NCI-H1092 (cell line): ENCODE data around the gene PCSK6.
"Not testable (repeated sequence)": the region's sequence is repeated elsewhere in the genome, so short reads cannot be mapped to it uniquely, and the experiment has no call there.

ENCODE experiments used
- DNase-seq: peaks from one replicate; lab custom pipeline; 2025; lab: John Stamatoyannopoulos, UW

PCSK6 gene

DNA sequence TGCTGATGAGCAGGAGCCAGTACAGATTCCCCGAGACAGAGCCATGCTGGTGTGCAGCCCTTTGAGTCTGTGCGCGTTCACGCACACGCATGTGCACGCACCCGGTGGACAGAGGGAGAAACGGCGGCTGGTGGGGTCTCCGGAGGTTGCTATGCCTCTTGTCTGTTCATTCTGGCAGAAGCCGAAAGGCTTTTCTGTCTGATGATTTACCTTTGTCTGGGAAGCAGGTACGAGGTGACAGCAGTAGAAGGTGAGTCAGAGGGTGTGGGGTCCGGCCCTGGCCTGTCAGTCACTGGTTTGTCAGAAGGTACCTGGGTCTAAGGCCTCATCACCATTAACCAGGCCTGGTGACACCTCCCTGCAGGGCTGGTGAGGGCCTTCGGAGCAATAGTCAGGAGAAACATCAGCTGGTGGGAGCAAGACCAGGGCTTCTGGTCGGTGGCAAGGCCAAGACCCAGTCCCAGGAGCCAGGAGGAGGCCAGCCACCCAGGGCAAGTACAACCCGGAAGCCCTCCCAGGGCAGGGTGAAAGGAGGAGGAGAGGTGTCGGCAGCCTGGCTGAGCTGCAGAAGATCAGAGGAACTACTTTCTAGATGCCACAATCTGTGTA, 7.5 kb downstream of the PCSK6 start:
- no peak for DNase-seq

DNA sequence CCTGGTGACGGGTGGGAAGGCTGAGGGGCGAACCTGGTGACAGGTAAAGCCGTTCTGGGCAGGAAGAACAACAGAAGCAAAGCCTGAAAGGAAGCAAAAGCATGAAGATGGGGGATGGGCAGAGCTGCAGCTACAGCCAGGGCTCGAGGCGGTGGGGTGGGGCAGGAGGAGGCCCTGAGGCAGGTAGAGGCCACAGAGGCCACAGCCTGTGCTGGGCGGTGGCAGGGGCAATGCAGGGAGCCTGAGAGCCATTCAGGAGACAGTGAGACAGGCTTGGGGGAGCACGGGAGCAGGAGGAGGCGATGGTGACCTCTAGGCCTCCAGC, 8.2 kb downstream of the PCSK6 start:
- no peak for DNase-seq

DNA sequence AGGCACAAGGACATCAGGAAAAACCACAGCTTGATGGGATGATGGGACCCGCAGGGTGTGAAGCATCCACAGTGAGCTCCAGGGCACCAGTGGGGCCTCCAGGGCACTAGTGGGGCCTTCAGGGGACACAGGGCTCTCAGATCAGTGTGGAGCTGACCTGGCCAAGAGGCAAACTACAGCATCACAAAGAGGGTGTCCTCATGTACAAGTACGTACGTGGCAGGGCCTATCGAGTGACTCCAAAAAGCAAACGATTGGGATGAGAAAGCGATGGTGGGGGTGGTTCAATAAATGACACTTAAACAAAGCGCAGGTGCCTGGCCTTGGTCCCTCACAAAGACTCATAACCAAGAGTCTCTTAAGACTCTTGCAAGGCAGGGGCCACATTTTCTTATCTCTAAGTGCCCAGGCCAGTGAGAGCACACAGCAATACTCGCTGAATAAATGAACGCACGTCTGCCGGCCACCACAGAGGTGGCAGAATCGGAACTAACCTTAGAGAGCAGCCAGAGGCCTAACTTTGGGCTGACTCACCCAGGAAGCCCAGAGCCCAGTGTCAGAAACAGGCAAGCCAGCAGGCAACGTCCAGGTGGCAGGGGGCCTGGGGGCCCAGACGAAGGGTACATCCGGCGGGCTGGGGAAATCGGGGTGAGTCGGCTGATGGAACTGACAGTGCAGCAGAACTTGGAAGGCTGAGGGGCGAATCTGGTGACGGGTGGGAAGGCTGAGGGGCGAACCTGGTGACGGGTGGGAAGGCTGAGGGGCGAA, 8.7 kb downstream of the PCSK6 start:
- no peak for DNase-seq

DNA sequence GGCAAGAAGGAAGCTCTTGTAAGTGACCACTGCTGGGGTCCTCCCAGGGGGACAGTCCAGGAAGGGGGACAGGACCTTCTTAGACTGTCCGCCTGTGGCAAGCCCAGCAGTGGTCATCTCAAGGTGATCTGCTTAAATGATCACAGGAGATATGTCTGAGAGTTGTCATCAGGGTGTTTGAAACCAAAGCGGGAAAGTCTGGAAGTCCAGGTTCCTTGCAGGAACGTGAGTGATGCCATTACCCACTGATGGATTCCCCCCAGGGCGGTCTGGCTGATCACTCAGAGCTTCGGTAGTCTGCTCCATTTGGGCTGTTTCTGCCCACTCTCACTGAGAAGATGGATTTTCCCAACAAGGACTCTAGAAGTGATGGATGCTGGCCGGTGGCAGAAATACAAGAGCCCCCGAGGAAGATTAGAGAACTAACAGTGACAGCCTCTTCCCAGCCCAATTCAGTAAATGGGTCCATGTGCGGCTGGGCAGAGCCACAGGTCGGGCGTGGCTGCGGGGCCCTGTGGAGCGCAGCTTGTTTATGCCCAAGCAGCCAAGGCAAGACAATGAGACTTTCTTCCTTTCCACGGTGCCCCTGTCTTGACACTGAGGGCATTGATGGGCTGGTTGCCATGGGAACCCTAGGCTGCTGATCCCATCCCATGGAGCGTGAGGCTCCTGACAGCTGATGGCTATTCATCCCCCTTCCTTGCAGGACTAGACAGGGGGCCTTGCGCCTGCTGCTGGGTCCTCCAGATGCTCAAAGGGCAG, 9.5 kb downstream of the PCSK6 start:
- no peak for DNase-seq

DNA sequence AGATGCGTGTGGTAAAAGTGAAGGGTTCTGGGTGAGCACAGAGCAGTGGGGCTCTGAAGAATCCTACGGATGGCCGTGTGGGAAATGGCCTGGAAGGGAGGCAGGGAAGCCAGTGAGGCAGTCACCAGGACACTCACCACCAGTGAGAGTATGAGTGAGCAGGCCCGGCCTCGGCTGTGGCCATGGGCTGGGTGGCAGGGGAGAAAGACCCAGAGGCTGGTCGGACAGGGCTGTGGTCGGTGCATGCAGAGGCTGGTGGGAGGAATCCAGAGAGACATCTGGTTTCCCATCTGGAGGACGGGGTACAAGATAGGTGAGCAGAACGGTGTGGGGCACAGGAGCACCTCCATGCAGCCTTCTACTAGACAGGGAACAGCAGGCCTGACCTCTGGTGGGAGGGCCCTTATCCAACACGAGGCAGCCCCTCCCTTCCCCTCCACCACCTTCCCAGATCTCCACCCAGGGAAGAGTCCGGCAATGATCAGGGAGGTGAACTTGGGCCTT, 10.1 kb downstream of the PCSK6 start:
- DNase-seq = no peak

DNA sequence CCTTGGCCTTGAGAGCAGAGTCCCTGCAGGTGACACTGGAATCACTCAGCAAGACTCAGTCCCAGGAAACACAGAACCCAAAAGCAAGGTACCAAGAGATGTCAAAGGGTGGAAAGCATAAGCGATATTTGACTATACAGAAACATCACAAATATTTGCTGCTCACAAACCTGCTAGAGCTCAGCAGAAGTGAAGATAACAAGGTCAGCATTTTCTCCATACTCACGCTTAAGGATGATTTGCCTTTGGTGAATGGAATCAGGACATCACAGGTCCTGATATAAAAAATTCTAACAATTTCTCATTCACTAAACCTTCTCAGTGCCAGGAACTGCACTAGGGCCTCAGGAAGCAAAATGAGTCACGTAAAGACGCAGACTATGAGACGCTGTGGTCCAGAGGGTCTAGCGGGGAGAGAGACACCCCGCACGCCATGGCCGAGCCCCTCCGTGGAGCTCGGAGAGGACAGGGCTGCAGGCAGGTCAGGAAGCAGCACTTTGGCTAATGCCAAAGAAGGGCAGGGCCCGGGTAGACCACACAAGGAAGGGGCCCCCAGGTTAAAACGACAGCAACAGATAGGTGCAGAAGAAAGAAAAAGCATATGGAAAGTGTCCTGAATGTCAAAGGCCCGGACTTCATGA, 10.7 kb downstream of the PCSK6 start:
- no peak for DNase-seq

DNA sequence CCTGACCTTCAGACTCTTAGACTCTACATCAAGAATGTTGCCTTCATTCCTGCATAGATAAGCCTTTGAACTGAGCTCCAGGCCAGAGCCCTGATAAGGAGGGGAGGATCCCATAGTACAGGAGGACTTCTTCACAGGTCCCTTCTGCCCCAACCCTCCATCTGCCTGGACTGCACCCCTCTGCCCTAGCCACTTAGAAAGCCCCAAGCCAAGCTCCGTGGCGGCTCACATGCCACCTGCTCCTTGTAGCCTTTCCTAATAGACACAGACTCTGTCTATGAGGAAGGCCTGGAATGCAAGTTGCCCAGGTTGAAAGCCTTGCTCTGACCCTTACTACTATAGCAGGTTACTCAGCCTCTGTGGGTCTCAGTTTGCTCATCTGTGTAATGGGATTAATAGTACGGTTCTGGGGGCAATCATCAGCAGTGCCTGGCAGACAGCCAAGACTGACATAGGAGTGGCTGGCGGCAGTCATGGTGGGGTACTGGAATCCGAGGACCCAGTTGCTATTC, 11.6 kb downstream of the PCSK6 start:
- DNase-seq = no peak

DNA sequence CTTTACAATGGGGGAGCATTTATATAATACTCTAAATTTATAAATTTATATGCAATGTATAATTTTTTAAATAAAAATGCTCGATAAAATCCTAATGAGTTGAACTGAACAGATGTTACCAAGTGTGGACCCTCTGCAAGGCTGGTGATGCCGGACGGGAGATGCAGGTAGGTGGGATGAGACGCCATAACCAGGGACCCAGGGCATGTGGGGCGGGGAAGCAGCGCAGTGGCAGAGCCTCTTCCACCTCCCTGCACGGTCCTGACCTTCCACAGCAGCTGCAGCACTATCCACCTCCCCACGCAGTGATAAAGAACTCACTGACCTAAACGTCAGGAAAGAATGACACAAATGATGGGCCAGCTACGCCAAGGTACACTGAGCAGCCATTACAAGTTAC, 12.8 kb downstream of the PCSK6 start:
- no peak for DNase-seq

DNA sequence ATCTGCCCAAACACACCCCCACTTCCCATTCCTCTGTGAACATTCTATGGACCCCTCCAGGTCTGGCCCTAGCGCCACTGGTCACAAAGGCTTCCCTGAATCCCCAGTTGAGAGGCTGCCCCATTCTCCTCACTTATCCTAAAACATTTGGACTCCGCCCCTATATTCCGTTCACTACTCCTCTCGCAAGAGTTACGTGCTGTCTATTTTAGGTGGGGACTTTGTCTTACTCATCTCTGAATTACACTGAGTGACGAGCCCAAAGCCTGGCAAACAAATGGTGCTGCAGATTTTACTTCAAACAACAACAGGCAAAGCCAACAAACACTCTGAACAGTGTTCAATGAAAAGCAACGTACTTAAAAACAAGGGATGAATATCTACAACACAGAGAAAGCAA, 14.5 kb downstream of the PCSK6 start:
- DNase-seq = no peak

DNA sequence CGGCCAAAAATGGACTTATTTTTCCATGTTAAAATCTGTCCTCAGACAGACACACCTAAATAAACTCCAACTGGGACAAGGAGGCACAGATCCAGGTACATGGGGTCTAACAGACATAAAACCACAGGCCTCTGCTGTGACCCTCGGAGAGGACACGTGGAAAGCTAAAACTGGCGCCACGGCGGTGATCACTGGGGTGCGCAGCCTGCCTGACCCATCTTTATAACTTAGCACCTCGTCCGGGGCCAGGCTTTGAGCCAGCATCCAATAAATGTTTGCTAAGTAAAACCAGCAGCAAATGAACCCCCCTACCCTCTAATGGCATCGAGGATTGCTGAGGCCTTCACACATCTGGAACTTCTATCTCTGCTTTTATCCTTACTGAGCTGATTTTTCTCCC, 15.3 kb downstream of the PCSK6 start:
- DNase-seq = no peak

DNA sequence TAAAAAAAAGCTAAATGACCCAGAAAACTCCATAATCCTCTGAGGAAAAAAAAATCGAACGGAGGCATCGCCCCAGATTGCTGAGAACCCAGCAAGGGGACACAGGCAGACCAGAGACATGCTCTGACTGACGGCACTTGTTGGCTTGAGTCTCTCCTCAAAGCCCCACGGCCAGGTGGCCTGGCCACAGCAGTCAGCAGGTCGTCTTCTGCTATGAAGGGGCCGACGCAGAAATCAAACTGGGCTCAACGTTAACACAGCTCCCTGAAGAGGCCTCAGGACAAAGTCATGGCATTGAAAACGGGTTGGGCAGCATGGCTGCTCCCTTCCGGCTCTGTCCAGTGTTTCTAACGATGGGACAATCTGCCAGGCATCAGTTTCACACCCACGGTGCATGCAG, 17.5 kb downstream of the PCSK6 start:
- DNase-seq = no peak

DNA sequence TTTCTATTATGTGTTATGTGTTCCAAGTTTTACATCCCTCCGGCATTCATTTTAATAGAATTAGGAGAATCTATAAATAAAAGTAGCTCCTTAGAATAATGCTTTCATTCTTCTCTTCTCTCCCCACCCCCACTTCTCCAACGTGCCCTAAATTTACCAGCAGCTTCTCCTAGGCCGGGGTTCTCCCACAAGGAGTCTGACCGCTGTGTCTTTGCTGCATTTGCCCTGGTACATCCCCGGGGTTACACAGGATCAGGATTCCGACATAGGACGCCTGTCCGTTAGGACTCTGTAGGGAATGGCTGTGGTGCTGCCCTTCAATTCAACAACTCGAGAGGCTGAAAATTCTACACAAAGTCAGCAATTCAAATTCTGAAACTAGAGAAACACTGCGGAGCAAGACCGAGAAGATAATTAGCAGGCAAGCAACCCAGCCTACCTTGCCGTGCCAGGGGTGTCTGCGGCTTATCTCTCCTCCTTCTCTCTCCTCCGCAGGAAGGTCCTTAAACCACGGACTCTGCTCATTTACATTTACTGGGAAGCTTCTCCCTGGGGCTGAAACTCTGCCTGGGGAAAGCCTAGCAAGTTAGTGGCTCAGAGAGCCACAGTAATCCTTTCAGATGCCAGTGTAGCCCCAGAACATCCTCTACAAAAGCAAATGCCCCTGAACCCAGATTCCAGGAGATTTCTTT, 18.8 kb downstream of the PCSK6 start:
- no peak for DNase-seq

DNA sequence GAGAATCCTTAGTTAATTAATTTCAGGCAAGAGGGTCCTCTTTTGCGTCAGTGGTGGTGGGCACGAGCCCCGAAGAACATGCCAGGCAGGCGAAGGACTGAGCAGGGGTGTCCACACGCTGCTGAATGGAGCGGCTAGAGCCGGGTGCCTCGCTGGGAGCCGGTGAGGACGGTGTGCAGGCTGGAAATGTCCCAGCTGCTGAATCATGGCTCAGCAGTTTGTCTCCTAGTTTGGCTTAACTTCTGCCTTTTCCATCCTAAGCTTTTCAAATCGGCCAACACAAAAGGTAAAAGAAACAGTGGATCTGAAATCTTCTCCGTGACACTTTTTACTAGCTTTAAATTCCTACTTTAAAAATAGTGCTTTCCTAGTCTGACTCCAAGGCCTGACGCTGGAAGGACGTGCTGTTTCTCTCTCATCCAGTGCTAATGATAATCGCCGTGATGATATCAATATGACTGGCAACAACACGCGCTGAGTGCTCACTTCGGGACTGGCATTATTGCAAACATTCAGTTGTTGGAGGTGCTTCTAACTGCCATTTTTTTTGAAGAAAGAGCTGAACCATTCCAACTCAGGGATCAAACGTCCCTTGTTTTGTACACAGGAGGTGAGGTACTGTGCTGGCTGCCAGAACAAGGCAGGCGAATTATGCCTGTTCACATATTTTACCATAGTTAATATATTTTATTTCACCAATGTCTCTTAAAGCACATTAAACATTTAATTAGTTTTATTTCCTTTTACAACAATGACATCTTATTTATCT, 19.8 kb downstream of the PCSK6 start:
- DNase-seq = no peak

DNA sequence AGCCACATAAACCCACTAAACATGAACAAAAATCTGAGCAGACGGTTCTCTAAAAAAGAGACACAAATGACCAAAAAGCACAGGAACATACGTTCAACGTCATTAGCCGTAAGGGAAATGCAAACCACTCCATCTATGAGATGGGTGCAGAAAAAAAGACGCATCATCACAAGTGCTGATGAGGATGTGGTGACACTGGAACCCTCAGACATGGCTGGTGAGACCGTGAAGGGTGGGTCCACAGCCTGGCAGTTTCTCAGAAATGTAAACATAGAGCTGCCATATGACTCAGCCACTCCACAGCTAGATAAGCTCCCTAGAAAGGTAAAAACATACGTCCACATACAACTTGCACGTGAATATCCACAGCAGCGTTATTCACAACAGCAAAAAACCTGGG, 23.3 kb downstream of the PCSK6 start:
- no peak for DNase-seq

DNA sequence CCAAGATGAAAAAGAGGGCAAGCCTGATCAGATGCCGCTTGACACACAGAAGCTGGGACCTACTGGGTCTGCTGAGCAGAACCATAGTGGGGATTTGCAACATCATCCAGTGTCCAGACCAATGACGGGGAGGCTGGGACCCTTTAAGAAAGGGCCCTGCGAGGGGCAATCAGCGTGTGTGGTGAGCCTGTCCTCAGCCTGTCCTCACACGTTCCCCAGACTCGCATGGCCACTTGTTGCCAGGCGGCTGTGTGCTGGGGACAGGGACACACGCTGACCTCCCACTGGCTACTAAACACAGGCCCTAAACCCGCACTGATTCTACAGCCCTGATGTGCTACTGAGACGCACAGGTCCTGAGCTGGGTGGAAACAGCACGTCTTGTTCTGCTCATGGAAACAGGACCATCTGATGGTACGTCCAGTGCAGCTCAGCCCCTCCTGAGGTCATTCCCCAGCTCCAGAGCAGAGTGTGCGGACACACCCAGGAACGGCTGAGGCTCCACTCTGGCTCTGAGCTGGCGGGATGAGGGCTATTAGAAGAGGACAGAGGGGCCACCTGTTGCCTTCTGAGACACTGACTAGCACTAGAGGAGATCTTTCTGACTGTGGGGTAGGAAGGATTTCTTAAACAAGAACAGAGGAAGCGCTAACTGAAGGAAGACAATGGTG, 24.4 kb downstream of the PCSK6 start:
- no peak for DNase-seq

DNA sequence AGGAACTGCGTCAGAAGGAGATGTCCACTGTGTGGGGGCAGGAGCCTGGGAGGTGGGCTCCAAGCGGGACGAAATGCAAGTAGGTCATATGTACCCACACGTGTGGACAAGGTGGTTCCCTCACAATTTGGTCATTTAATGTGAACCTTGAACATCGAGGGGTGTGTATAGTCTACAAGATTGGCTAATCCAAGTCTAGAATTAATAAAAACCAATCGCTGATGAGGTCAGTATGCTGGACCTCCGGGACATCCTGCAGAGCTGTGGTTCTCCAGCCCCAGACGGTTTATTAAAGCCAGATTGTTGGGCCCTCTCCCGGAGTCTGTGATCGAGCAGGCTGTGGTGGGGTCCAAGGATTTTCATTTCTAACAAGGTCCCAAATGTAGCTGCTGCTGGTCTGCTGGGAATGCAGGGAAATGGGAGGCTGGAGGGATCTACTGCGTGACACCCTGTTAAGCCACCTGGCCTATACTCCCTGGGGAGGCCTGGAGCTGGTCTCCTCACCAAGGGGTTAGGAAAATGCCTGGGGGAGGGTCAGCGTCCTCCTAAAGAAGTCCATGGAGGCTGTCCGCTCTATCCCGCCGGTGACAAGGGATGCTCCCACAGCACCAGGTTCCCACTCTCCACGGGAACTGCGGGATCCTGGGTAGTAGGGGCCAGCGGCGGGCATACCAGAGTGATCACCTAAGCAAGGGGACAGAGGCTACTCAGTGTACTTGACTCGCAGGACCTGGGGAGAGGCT, 25.1 kb downstream of the PCSK6 start:
- no peak for DNase-seq

DNA sequence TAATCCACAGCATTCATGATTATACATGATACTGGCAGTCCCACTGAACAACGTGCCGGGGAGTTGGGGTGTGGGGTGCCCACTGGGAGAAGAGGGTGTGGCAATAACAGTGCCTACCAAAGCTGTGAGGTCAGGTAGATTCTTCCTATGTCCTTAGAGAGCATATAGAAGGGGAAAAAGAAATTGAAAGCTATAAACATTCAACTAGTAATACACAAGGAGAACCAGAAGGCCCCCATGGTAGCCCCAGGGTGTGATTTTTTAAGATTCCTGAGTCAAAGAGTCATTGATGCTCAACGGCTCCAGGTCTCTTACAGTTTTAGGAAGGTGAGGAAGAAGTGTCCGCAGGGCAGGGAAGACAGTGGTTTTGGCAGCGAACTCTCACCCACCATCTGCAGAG, 25.8 kb downstream of the PCSK6 start:
- not testable (repeated sequence) for DNase-seq

DNA sequence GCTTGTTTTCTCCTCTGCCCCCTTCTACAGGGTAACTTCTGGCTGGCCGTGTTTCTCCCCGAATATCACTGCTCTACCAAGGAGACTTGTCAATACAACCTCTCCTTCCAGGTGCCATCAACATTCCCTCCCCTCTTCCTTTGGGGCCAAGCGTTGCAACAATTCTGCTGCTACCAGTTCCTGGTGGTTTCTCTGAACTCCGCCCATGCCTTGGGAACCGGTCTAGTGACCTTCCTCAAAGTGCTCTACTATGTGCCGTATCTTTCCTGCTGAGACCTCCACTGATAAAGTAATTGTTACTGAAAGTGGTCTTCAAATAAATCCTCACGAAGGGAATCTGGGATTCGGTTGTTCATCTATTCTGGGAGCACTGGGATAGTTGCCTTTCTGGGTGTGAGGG, 26.2 kb downstream of the PCSK6 start:
- no peak for DNase-seq

DNA sequence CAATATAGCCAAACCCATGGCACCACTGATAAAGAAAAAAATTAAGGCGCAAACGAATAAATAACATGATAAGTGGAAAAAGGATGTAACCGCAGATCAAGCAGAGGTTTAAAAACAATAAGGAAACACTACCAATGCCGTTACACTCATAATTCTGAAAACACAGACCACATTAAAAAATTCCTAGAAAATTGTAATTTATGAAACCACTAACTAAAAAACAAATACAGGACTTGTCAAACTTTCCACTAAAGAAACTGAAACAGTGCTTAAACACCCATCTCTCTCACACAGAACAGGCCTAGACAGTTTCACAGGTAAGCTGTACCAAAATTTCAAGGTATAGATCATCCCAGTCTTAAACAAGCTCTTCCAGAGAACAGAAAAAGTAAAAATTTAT, 28.4 kb downstream of the PCSK6 start:
- no peak for DNase-seq
